GM12878 (cell line): Measurements from ENCODE around the gene PADI2. TPM values are rescaled to one million over a fixed set of nuclear protein-coding genes. Genes with fewer than 3 reads are reported as not detected.

ENCODE experiments used
- ATAC-seq: fragments of 200-7000 bp; cut with Tn5 transposase; 3 replicates; pipeline ENCODE4 v1.9.1; 2020; ENCODE audit warnings: mild to moderate bottlenecking, moderate library complexity
- BruUV-seq: library from RNA; stranded (reverse); fragments of 400-500 nt; replicated peaks from 2 replicates; lab custom pipeline; 2021; lab: Mats Ljungman, UMichigan
- CTCF ChIA-PET: fragments of 300-600 bp; sonication (Branson Sonifier 250); formaldehyde crosslinking; extraction: SDS; loops from one replicate; lab custom pipeline; 2021; ENCODE audit warnings: inconsistent platforms; lab: Yijun Ruan, JAX
- POLR2A ChIA-PET: fragments of 350-600 bp; formaldehyde crosslinking; extraction: SDS; loops from one replicate; lab custom pipeline; 2021; ENCODE audit warnings: inconsistent platforms; lab: Charles Lee
- RAD21 ChIA-PET: fragments of 300-600 bp; sonication (Branson Sonifier 250); formaldehyde crosslinking; loops from one replicate; lab custom pipeline; 2023; ENCODE audit warnings: antibody characterized with exemption; ENCODE audit not compliant: unreplicated experiment; lab: Charles Lee
- SMC1A ChIA-PET: fragments of 300-600 bp; sonication (Branson Sonifier 250); formaldehyde crosslinking; loops from one replicate; lab custom pipeline; 2023; ENCODE audit not compliant: unreplicated experiment, uncharacterized antibody; lab: Charles Lee
- DNase-seq: peaks from one replicate; pipeline ENCODE4 v3.0.0-alpha.2; 2011; ENCODE audit warnings: low read depth, low spot score
- FAIRE-seq: peaks from 3 replicates; lab custom pipeline; 2011; peaks lifted over from hg19 to GRCh38; lab: Jason Lieb, UNC
- H2AFZ ChIP-seq: 2 replicates; pipeline ENCODE4 v1.6.0; 2011; ENCODE audit warnings: low read depth, low read length, control low read depth; ENCODE audit not compliant: control insufficient read depth
- H3K27ac ChIP-seq: 2 replicates; pipeline ENCODE4 v1.5.1; 2011; ENCODE audit warnings: control low read depth; ENCODE audit not compliant: control insufficient read depth, insufficient read depth
- H3K27me3 ChIP-seq, 2 experiments: replicated peaks in 1 of 2; 2 replicates each; pipeline versions ENCODE4 v1.6.0 to v1.6.1; 2011; ENCODE audit warnings: low read length in 1 of 2; ENCODE audit not compliant: control insufficient read depth in 2 of 2, insufficient read depth in 2 of 2
- H3K36me3 ChIP-seq, 2 experiments: 2 replicates each; pipeline ENCODE4 v1.5.1; 2011; ENCODE audit warnings: low read length in 1 of 2; ENCODE audit not compliant: control insufficient read depth in 2 of 2, insufficient read depth in 2 of 2
- H3K4me1 ChIP-seq: 2 replicates; pipeline ENCODE4 v1.6.1; 2011; ENCODE audit warnings: mild to moderate bottlenecking, low read length, moderate library complexity, mixed read lengths; ENCODE audit not compliant: control insufficient read depth, insufficient read depth
- H3K4me2 ChIP-seq: 2 replicates; pipeline ENCODE4 v1.6.0; 2011; ENCODE audit warnings: control low read depth; ENCODE audit not compliant: control insufficient read depth, insufficient read depth
- H3K4me3 ChIP-seq: fragments of 200-600 bp; sonication (generic); 2 replicates; pipeline ENCODE4 v1.5.1; 2016
- H3K79me2 ChIP-seq: 2 replicates; pipeline ENCODE4 v1.6.0; 2011; ENCODE audit warnings: low read length; ENCODE audit not compliant: control insufficient read depth, insufficient read depth
- H3K9ac ChIP-seq: 2 replicates; pipeline ENCODE4 v1.8.0; 2011; ENCODE audit warnings: low read length, control low read depth, mixed read lengths; ENCODE audit not compliant: control insufficient read depth, insufficient read depth
- H3K9me3 ChIP-seq: replicated peaks from 3 replicates; pipeline ENCODE4 v1.5.1; 2011; ENCODE audit warnings: mild to moderate bottlenecking, low read length; ENCODE audit not compliant: control insufficient read depth, insufficient read depth
- H4K20me1 ChIP-seq: 2 replicates; pipeline ENCODE4 v1.6.0; 2011; ENCODE audit not compliant: control insufficient read depth, insufficient read depth
- BMI1 ChIP-seq: fragments of 450-650 bp; IDR thresholded peaks from 2 replicates; pipeline ENCODE4 v1.6.1; 2016; ENCODE audit warnings: mild to moderate bottlenecking, moderate library complexity, borderline replicate concordance
- CREB1 ChIP-seq: IDR thresholded peaks from 2 replicates; pipeline ENCODE4 v1.6.1; 2012; ENCODE audit warnings: low read depth, mild to moderate bottlenecking, inconsistent platforms
- ELK1 ChIP-seq: IDR thresholded peaks from 2 replicates; pipeline ENCODE4 v1.6.1; 2012; ENCODE audit warnings: low read depth, low read length, improper control_type of control experiment
- MTA3 ChIP-seq: IDR thresholded peaks from 2 replicates; pipeline ENCODE4 v1.6.1; 2012; ENCODE audit warnings: low read length, inconsistent platforms, borderline replicate concordance
- PKNOX1 ChIP-seq: fragments of 450-650 bp; IDR thresholded peaks from 2 replicates; pipeline ENCODE4 v1.6.1; 2016; ENCODE audit warnings: mild to moderate bottlenecking
- POLR2A ChIP-seq: IDR thresholded peaks from 2 replicates; pipeline ENCODE4 v1.6.1; 2011; ENCODE audit warnings: low read depth, mild to moderate bottlenecking, low read length
- RAD51 ChIP-seq: fragments of 450-650 bp; IDR thresholded peaks from 2 replicates; pipeline ENCODE4 v1.6.1; 2016; ENCODE audit warnings: moderate library complexity, mild to moderate bottlenecking, inconsistent platforms
- REST ChIP-seq: IDR thresholded peaks from 2 replicates; pipeline ENCODE4 v1.6.1; 2012; ENCODE audit warnings: mild to moderate bottlenecking, low read depth, low read length
- RFX5 ChIP-seq: IDR thresholded peaks from 2 replicates; pipeline ENCODE4 v1.6.1; 2011; ENCODE audit warnings: low read depth, low read length, improper control_type of control experiment
- SMC3 ChIP-seq: IDR thresholded peaks from 2 replicates; pipeline ENCODE4 v1.6.1; 2011; ENCODE audit warnings: low read length, improper control_type of control experiment, borderline replicate concordance
- SUZ12 ChIP-seq: fragments of 200-600 bp; sonication (generic); IDR thresholded peaks from one replicate; pipeline ENCODE4 v1.6.1; 2018; ENCODE audit warnings: antibody characterized with exemption, mild to moderate bottlenecking; ENCODE audit not compliant: unreplicated experiment
- TARDBP ChIP-seq: IDR thresholded peaks from 2 replicates; pipeline ENCODE4 v1.6.1; 2016; ENCODE audit warnings: borderline replicate concordance
- ZBED1 ChIP-seq: IDR thresholded peaks from 2 replicates; pipeline ENCODE4 v1.6.1; 2016; ENCODE audit warnings: borderline replicate concordance
- ZBTB33 ChIP-seq: fragments of 450-650 bp; IDR thresholded peaks from 2 replicates; pipeline ENCODE4 v1.6.1; 2017; ENCODE audit warnings: mild to moderate bottlenecking
- ZNF384 ChIP-seq: IDR thresholded peaks from 2 replicates; pipeline ENCODE4 v1.6.1; 2012; ENCODE audit warnings: low read depth, mild to moderate bottlenecking, low read length, improper control_type of control experiment, borderline replicate concordance
- WGBS: methylation state at CpG from one replicate; pipeline ENCODE4 v1.1.6; 2016; ENCODE audit warnings: low lambda C conversion rate; ENCODE audit not compliant: insufficient replicate concordance, insufficient coverage; ENCODE audit errors: missing lambda C conversion rate; 5-methylcytosine and 5-hydroxymethylcytosine counted together
- in situ Hi-C: fragments of 300-500 bp; cut with MboI; formaldehyde crosslinking; loops from 9 replicates; pipeline ENCODE4 v1.14.3; 2018; ENCODE audit warnings: mixed read lengths
- intact Hi-C: fragments of 100-400 bp; cut with micrococcal nuclease; formaldehyde crosslinking; loops from one replicate; pipeline ENCODE4 v1.14.2; 2022; ENCODE audit not compliant: unreplicated experiment
- polyA plus RNA-seq, 11 experiments: library from polyadenylated mRNA; depleted of rRNA in 4 of 11; unstranded in 6 of 11; stranded (reverse) in 5 of 11; fragments of >200 nt; fragmentation: Nextera tagmentation in 4 of 11; fragmentation: Illumina TruSeq in 1 of 11; extraction: Ambion mirVana in 4 of 11; extraction: Trizol in 1 of 11; gene quantifications; 1 replicate in 1 of 11; 2 replicates in 10 of 11; pipeline versions ENCODE4 v1.2.1 to v1.2.3, GENCODE V29; 2011 to 2016; ENCODE audit warnings: inconsistent platforms in 2 of 11, missing spikeins in 2 of 11, low read depth in 1 of 11
- total RNA-seq, 4 experiments: library from RNA; depleted of rRNA in 3 of 4; stranded (reverse); fragments of >200 nt in 3 of 4; fragmentation: Illumina TruSeq in 1 of 4; extraction: Trizol in 1 of 4; gene quantifications; 2 replicates each; pipeline versions ENCODE4 v1.2.1 to v1.2.3, GENCODE V29; 2013 to 2021

PADI2 gene
- total and polyA plus RNA-seq, 10 of the 15 experiments (the other 5 are each of a cell fraction or from before 2014, with no cell fraction given) = 0.05 to 3.0 (median 0.10) TPM; not detected in 1

- Histone ChIP-seq H2AFZ (no peak overlapping the region), H3K27ac (no peak overlapping the region), H4K20me1 (no peaks in the 10 kb centered on the region), H3K79me2 (peaks cover 8% of the 10 kb centered on the region), H3K9ac (no peak overlapping the region), H3K9me3 (no peaks in the 10 kb centered on the region), H3K36me3 (peaks cover 2 to 22% of the 10 kb centered on the region in 2 experiments), H3K4me1 (peaks cover 3% of the 10 kb centered on the region; the same call in 1 of the 2 replicates), H3K4me3 (no peak overlapping the region), H3K27me3 (no peaks in the 10 kb centered on the region), H3K4me2 (no peak overlapping the region)
- RAD21 ChIA-PET = interaction anchor here (0.9 to 2.2 kb wide), 4 partner anchors 35 to 92 kb away, joined by 3 to 8 read pairs (median 3); no protein-coding TSS in a partner anchor
- 77% methylated on average over 5 of the region's 5 CpGs for WGBS
- SMC1A ChIA-PET = interaction anchor here (1.2 to 2.0 kb wide), 4 partner anchors 20 to 93 kb away, joined by 4 to 8 read pairs (median 5); no protein-coding TSS in a partner anchor
- BruUV-seq = no TSS peak
- CTCF ChIA-PET = interaction anchor here (0.8 to 5.6 kb wide), 14 partner anchors 8 to 423 kb away, joined by 3 to 50 read pairs (median 6); no protein-coding TSS in a partner anchor
- in situ Hi-C loops (loop anchor here (5.0 kb wide), 2 partner anchors 88 to 418 kb away; no protein-coding TSS in a partner anchor), intact Hi-C loops (loop anchor here (5.0 kb wide), 1 partner anchor 423 kb away; no protein-coding TSS in a partner anchor)
- FAIRE-seq (no peak), ATAC-seq (no peak), DNase-seq (no peak)
- POLR2A ChIA-PET = no interaction called here
- TF ChIP-seq CREB1 (no peak), BMI1 (no peak), SUZ12 (no peak), TARDBP (no peak), RAD51 (no peak), REST (no peak), ELK1 (no peak), POLR2A (no peak), ZBTB33 (no peak), ZBED1 (no peak), PKNOX1 (no peak), MTA3 (no peak), SMC3 (no peak), RFX5 (no peak), ZNF384 (no peak)
Observed at GRCh38 chr1:17045150-17045549, 74.1 kb downstream of the PADI2 start.
